Measurements from ENCODE around the gene VTI1A.

Gene VTI1A

GRCh38 chr10:112526906-112527305, 79.9 kb downstream of the VTI1A start:
- H3K9me3 ChIP-seq (ENCODE audit: insufficient read depth, low read depth, low read length): no peaks in the 10 kb centered on the region
- TF ChIP-seq EZH2phosphoT487 (IDR thresholded peaks at IDR 0.05; ENCODE audit: borderline replicate concordance) (no peak), CTCF (conservative IDR thresholded peaks at IDR 0.05; ENCODE audit: low read length) (no peak)
- H3K36me3 ChIP-seq (ENCODE audit: insufficient read depth, low read length): peaks cover 5% of the 10 kb centered on the region; the same call in 1 of the 2 replicates
- no peaks in the 10 kb centered on the region for H3K79me2 ChIP-seq (ENCODE audit: insufficient read depth, low read length)
- H3K4me3 ChIP-seq (ENCODE audit: low read length, poor library complexity, severe bottlenecking): no peak overlapping the region
- no peak overlapping the region for H2AFZ ChIP-seq (ENCODE audit: low read length)
- no peaks in the 10 kb centered on the region for H3K27me3 ChIP-seq (ENCODE audit: insufficient read depth, low read length, poor library complexity, severe bottlenecking)
- no peaks in the 10 kb centered on the region for H4K20me1 ChIP-seq (ENCODE audit: insufficient read depth, low read length, poor library complexity, severe bottlenecking)
- H3K9ac ChIP-seq (ENCODE audit: low read depth, low read length, poor library complexity, severe bottlenecking): no peak overlapping the region
- H3K4me2 ChIP-seq (ENCODE audit: low read depth, low read length, poor library complexity, severe bottlenecking): no peak overlapping the region
- no peaks in the 10 kb centered on the region for H3K9me2 ChIP-seq (replicated peaks; ENCODE audit: low read depth, low read length)
- H3F3A ChIP-seq (ENCODE audit: low read depth): no peaks in the 10 kb centered on the region
- peaks cover 4% of the 10 kb centered on the region for H3K4me1 ChIP-seq (ENCODE audit: insufficient read depth, low read length, poor library complexity, severe bottlenecking)

GRCh38 chr10:112528235-112528634, 81.2 kb downstream of the VTI1A start:
- no peak overlapping the region for H3K9ac ChIP-seq (ENCODE audit: low read depth, low read length, poor library complexity, severe bottlenecking)
- H3K27me3 ChIP-seq (ENCODE audit: insufficient read depth, low read length, poor library complexity, severe bottlenecking): no peaks in the 10 kb centered on the region
- H3K9me3 ChIP-seq (ENCODE audit: insufficient read depth, low read depth, low read length): no peaks in the 10 kb centered on the region
- no peak overlapping the region for H3K4me2 ChIP-seq (ENCODE audit: low read depth, low read length, poor library complexity, severe bottlenecking)
- H3K9me2 ChIP-seq (replicated peaks; ENCODE audit: low read depth, low read length): no peaks in the 10 kb centered on the region
- no peak overlapping the region for H2AFZ ChIP-seq (ENCODE audit: low read length)
- peaks cover 5% of the 10 kb centered on the region; the same call in 1 of the 2 replicates for H3K36me3 ChIP-seq (ENCODE audit: insufficient read depth, low read length)
- H3F3A ChIP-seq (ENCODE audit: low read depth): no peaks in the 10 kb centered on the region
- H4K20me1 ChIP-seq (ENCODE audit: insufficient read depth, low read length, poor library complexity, severe bottlenecking): no peaks in the 10 kb centered on the region
- H3K4me1 ChIP-seq (ENCODE audit: insufficient read depth, low read length, poor library complexity, severe bottlenecking): peaks cover 4% of the 10 kb centered on the region
- TF ChIP-seq EZH2phosphoT487 (IDR thresholded peaks at IDR 0.05; ENCODE audit: borderline replicate concordance) (no peak), CTCF (conservative IDR thresholded peaks at IDR 0.05; ENCODE audit: low read length) (no peak)
- no peak overlapping the region for H3K4me3 ChIP-seq (ENCODE audit: low read length, poor library complexity, severe bottlenecking)
- H3K79me2 ChIP-seq (ENCODE audit: insufficient read depth, low read length): no peaks in the 10 kb centered on the region

GRCh38 chr10:112531421-112531820, 84.4 kb downstream of the VTI1A start:
- Histone ChIP-seq H4K20me1 (ENCODE audit: insufficient read depth, low read length, poor library complexity, severe bottlenecking) (no peaks in the 10 kb centered on the region), H3K9ac (ENCODE audit: low read depth, low read length, poor library complexity, severe bottlenecking) (no peak overlapping the region), H3K36me3 (ENCODE audit: insufficient read depth, low read length) (peaks cover 5% of the 10 kb centered on the region; the same call in 1 of the 2 replicates), H3F3A (ENCODE audit: low read depth) (no peaks in the 10 kb centered on the region), H2AFZ (ENCODE audit: low read length) (no peak overlapping the region), H3K79me2 (ENCODE audit: insufficient read depth, low read length) (no peaks in the 10 kb centered on the region), H3K27me3 (ENCODE audit: insufficient read depth, low read length, poor library complexity, severe bottlenecking) (no peaks in the 10 kb centered on the region), H3K4me1 (ENCODE audit: insufficient read depth, low read length, poor library complexity, severe bottlenecking) (peaks cover 12% of the 10 kb centered on the region), H3K4me2 (ENCODE audit: low read depth, low read length, poor library complexity, severe bottlenecking) (no peak overlapping the region), H3K9me3 (ENCODE audit: insufficient read depth, low read depth, low read length) (no peaks in the 10 kb centered on the region), H3K9me2 (replicated peaks; ENCODE audit: low read depth, low read length) (no peaks in the 10 kb centered on the region), H3K4me3 (ENCODE audit: low read length, poor library complexity, severe bottlenecking) (no peak overlapping the region)
- TF ChIP-seq CTCF (conservative IDR thresholded peaks at IDR 0.05; ENCODE audit: low read length) (no peak), EZH2phosphoT487 (IDR thresholded peaks at IDR 0.05; ENCODE audit: borderline replicate concordance) (no peak)

Data from Loucy (cell line).